Amygdala (tissue), 56 donors: ENCODE data around the gene PKP4.
A peak's percentile ranks its signal among the peaks of the same experiment; 100 is the strongest.

ENCODE experiments used
- DNase-seq, 56 donors: peaks; one replicate each; lab custom pipeline; 2025; lab: John Stamatoyannopoulos, UW

The PKP4 gene

GRCh38 chr2:158491072-158491471 is 34.3 kb downstream of the PKP4 start:
- no peak for DNase-seq

GRCh38 chr2:158493458-158493857 is 36.7 kb downstream of the PKP4 start:
- DNase-seq = no peak

- no peak for DNase-seq
Observed at GRCh38 chr2:158495175-158495574, 38.4 kb downstream of the PKP4 start.

- DNase-seq = no peak
Observed at GRCh38 chr2:158496986-158497385, 40.2 kb downstream of the PKP4 start.

- no peak for DNase-seq
Observed at GRCh38 chr2:158497486-158497885, 40.7 kb downstream of the PKP4 start.

- no peak for DNase-seq
Observed at GRCh38 chr2:158498043-158498748, 41.4 kb downstream of the PKP4 start.

GRCh38 chr2:158498749-158499136 is 42.0 kb downstream of the PKP4 start:
- no peak for DNase-seq

- no peak for DNase-seq
Observed at GRCh38 chr2:158499383-158499782, 42.6 kb downstream of the PKP4 start.

- DNase-seq = no peak
Observed at GRCh38 chr2:158500333-158500732, 43.6 kb downstream of the PKP4 start.

- peak in 42 of 56 donors; percentile 6 to 79 (median 40) for DNase-seq
Observed at GRCh38 chr2:158501301-158501700, 44.5 kb downstream of the PKP4 start.

- no peak for DNase-seq
Observed at GRCh38 chr2:158502974-158503373, 46.2 kb downstream of the PKP4 start.

GRCh38 chr2:158504088-158504487 is 47.3 kb downstream of the PKP4 start:
- no peak for DNase-seq

GRCh38 chr2:158505448-158505934 is 48.7 kb downstream of the PKP4 start:
- DNase-seq = no peak

- no peak for DNase-seq
Observed at GRCh38 chr2:158507141-158507540, 50.4 kb downstream of the PKP4 start.

- no peak for DNase-seq
Observed at GRCh38 chr2:158507679-158508078, 50.9 kb downstream of the PKP4 start.

- no peak for DNase-seq
Observed at GRCh38 chr2:158509928-158510797, 53.4 kb downstream of the PKP4 start.

- DNase-seq = no peak
Observed at GRCh38 chr2:158510887-158511286, 54.1 kb downstream of the PKP4 start.

- no peak for DNase-seq
Observed at GRCh38 chr2:158511706-158512105, 55.0 kb downstream of the PKP4 start.

- no peak for DNase-seq
Observed at GRCh38 chr2:158512323-158512722, 55.6 kb downstream of the PKP4 start.

- no peak for DNase-seq
Observed at GRCh38 chr2:158513841-158514240, 57.1 kb downstream of the PKP4 start.

GRCh38 chr2:158518084-158518483 is 61.3 kb downstream of the PKP4 start:
- DNase-seq = no peak

GRCh38 chr2:158519481-158519880 is 62.7 kb downstream of the PKP4 start:
- no peak for DNase-seq
